HG03521 (cell line): ENCODE data around the gene KIAA0319L.
"Not testable (repeated sequence)": the region's sequence is repeated elsewhere in the genome, so short reads cannot be mapped to it uniquely, and the experiment has no call there.

Experiments used
- ATAC-seq: cut with Tn5 transposase; IDR thresholded peaks from one replicate; pipeline ENCODE4 v1.9.1; 2021; ENCODE audit warnings: mild to moderate bottlenecking, moderate library complexity; ENCODE audit not compliant: unreplicated experiment

Gene KIAA0319L

GRCh38 chr1:35499231-35499630, 58.0 kb downstream of the KIAA0319L start:
- ATAC-seq, result no peak

GRCh38 chr1:35497571-35497970, 59.6 kb downstream of the KIAA0319L start:
- ATAC-seq, result no peak

- no peak for ATAC-seq
Observed at GRCh38 chr1:35490250-35490649, 67.0 kb downstream of the KIAA0319L start.

GRCh38 chr1:35488336-35488735, 68.9 kb downstream of the KIAA0319L start:
- ATAC-seq, result no peak

GRCh38 chr1:35486858-35487408, 70.3 kb downstream of the KIAA0319L start:
- no peak for ATAC-seq

- ATAC-seq, result no peak
Observed at GRCh38 chr1:35481229-35481628, 76.0 kb downstream of the KIAA0319L start.

GRCh38 chr1:35477870-35478269, 79.3 kb downstream of the KIAA0319L start:
- no peak for ATAC-seq

GRCh38 chr1:35475856-35476674, 81.1 kb downstream of the KIAA0319L start:
- ATAC-seq, result no peak

- no peak for ATAC-seq
Observed at GRCh38 chr1:35475356-35475755, 81.8 kb downstream of the KIAA0319L start.

GRCh38 chr1:35473216-35473615, 84.0 kb downstream of the KIAA0319L start:
- ATAC-seq, result not testable (repeated sequence)

- ATAC-seq, result no peak
Observed at GRCh38 chr1:35470977-35471613, 86.1 kb downstream of the KIAA0319L start.

- no peak for ATAC-seq
Observed at GRCh38 chr1:35466120-35466519, 91.1 kb downstream of the KIAA0319L start.

GRCh38 chr1:35463749-35464148, 93.5 kb downstream of the KIAA0319L start:
- ATAC-seq, result not testable (repeated sequence)

- ATAC-seq, result no peak
Observed at GRCh38 chr1:35463232-35463631, 94.0 kb downstream of the KIAA0319L start.

- ATAC-seq, result no peak
Observed at GRCh38 chr1:35461966-35462651, 95.1 kb downstream of the KIAA0319L start.

GRCh38 chr1:35460796-35461195, 96.4 kb downstream of the KIAA0319L start:
- ATAC-seq, result no peak

GRCh38 chr1:35454616-35455015, 102.6 kb downstream of the KIAA0319L start:
- no peak for ATAC-seq

- no peak for ATAC-seq
Observed at GRCh38 chr1:35454176-35454575, 103.0 kb downstream of the KIAA0319L start.

GRCh38 chr1:35453031-35453430, 104.2 kb downstream of the KIAA0319L start:
- ATAC-seq, result no peak

- ATAC-seq, result no peak
Observed at GRCh38 chr1:35452106-35452774, 105.0 kb downstream of the KIAA0319L start.

GRCh38 chr1:35451125-35451528, 106.1 kb downstream of the KIAA0319L start:
- ATAC-seq, result peak; percentile 48
